Occipital lobe (tissue), 1 donor: ENCODE measurements around the gene LIMCH1. TPM values are rescaled to one million over a fixed set of nuclear protein-coding genes. Genes with fewer than 3 reads are reported as not detected.

Experiments used
- total RNA-seq: library from RNA; depleted of rRNA; stranded (reverse); fragments of >200 nt; gene quantifications from one replicate; pipeline ENCODE4 v1.2.3, GENCODE V29; 2014

LIMCH1 gene
- total RNA-seq, 1 donor from 2014 or later = 175 TPM

Other genes with a start within 250 kb of the LIMCH1 start
- gene PHOX2B, start 210.6 kb downstream of the LIMCH1 start, total RNA-seq = not detected